Activated T-cell treated with anti-CD3 and anti-CD28 coated beads for 24 hours (primary cell): ENCODE results near the gene ZFR2.
"Not testable (repeated sequence)": the region's sequence is repeated elsewhere in the genome, so short reads cannot be mapped to it uniquely, and the experiment has no call there.

Experiments
- DNase-seq: peaks from one replicate; pipeline ENCODE4 v3.0.0-alpha.2; 2020; ENCODE audit warnings: low read depth

ZFR2 gene

DNA sequence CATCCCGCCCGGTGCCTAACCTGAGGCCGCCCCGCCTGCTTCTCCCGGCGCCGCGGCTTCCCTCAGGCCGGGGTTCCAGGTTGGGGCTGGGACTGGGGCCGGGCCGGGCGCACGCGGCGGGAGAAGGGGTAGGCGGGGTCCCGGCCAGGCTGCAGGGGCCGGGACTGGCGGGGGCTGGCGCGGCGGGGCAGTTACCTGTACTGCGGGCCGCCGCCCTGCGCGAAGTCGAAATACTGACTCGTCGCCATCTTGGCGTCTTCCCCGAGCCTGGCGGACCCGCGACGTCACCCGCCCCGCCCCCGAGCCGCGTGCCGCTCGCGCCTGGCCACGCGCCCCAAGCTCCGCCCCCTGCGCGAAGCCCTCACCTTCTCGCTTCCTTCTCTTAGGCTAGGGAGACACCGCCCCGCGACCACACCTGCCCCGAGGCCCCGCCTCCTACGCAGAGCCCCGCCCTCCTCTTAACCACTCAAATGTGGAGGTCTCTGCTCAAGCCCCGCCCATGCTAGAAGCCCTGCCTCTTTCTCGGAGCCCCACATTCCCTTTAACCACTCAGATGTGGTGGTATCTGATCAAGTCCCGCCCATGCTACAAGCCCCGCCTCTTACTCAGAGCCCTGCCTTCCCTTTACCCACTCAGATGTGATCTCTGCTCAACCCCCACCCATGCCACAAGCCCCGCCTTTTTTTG, at the start of gene ZFR2:
Gene ZFR2, minus strand, starts transcription at position 269 of the 687 bp plus-strand sequence. Its CDS starts 21 bp downstream, at position 248.
- peak; percentile 6 for DNase-seq

DNA sequence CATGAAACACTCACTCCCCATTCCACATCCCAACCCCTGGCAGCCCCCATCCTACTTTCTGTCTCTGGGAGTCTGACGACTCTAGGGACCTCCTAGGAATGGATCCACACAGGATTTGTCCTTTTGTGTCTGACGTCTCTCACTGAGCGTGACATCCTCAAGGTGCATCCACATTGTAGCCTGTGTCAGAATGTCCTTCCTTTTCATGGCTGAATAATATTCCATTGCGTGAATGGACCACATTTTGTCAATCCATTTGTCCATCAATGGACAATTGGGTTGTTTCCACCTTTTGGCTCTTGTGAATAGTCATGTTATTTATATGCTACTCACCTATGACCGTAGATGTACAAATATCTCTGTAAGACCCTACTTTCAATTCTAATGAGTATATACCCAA, 47.2 kb upstream of the ZFR2 start:
- no peak for DNase-seq

DNA sequence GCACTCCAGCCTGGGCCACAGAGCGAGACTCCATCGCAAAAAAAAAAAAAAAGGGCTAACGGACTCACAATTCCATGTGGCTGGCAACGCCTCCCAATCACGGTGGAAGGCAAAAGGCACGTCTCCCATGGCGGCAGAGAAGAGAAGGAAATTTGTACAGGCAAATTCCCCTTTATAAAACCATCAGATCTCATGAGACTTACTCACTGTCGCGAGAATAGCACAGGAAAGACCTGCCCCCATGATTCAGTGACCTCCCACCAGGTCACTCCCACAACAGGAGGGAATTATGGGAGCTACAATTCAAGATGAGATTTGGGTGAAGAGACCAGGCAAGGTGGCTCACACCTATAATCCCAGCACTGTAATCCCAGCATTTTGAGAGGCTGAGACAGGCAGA, 45.4 kb upstream of the ZFR2 start:
- no peak for DNase-seq

DNA sequence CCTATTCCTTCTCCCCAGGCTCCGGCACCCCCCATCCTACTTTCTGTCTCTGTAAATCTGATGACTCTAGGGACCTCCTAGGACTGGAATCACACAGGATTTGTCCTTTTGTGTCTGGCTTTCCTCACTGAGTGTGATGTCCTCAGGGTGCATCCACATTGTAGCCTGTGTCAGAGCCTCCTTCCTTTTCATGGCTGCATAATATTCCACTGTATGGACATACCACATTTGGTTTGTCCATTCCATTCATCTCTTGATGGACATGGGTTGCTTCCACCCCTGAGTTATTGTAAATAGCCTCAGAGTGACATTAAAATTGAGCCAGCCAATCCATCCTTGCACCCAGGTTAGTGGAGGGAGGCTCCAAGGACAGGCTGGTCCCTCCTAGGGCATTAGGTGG, 41.3 kb upstream of the ZFR2 start:
- DNase-seq = no peak

DNA sequence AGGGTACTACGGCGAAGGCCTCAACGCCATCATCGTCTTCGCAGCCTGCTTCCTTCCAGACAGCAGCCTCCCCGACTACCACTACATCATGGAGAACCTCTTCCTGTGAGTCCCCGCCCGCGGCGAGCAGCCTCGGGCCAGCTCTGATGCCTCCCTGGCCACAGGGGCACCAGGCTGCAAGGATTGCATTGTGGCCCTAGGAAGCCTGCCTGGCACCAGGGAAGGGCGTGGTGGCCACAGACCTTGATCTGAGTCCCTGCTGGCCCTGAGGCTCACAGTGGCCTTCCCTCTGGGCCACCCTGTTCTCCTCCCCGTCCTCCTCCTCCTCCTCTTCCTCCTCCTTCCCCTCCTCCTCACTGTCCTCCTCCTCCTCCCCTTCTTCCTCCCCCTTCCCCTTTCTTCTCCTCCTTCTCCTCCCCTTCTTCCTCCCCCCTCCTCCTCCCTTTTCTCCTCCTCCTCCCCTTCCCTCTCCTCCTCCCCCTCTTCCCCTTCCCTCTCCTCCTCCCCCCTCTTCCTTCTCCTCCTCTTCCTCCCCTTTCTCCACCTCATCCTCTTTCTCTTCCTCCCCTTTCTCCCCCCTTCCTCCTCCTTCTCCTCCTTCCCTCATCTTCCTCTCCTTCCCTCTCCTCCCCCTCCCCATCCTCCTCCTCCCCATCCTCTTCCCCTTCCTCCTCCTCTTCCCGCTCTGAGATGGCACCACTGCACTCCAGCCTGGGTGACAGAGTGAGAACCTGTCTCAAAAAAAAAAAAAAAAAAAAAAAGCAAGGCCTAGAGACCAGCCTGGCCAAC, 39.6 kb upstream of the ZFR2 start:
- no peak for DNase-seq

DNA sequence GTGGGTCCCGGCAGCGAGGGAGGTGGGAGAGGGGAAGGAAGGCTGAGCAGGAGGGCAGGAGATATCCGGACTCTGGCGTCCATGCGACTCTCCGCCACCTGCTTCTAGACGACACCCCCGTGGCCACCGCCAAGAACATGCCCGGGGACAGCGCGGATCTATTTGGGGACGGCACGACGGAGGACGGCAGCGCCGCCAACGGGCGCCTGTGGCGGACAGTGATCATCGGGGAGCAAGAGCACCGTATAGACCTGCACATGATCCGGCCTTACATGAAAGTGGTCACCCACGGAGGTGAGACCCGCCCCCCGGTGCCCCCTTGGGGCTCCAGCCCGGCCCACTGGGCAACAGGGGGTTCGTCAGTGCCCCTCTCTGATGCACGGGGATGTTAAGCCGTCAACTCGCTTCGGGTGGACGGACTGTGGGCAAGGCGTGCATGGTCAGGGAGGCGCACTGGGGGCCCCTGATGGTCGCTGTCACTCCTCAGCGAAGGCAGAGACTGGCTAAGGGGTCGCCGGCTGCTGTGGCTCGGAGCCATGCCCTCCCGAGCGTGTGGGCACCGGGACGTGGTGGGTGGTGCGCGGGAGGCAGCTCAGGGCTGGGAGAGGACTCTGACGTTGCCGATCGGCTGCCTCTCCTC, 38.9 kb upstream of the ZFR2 start:
- no peak for DNase-seq

DNA sequence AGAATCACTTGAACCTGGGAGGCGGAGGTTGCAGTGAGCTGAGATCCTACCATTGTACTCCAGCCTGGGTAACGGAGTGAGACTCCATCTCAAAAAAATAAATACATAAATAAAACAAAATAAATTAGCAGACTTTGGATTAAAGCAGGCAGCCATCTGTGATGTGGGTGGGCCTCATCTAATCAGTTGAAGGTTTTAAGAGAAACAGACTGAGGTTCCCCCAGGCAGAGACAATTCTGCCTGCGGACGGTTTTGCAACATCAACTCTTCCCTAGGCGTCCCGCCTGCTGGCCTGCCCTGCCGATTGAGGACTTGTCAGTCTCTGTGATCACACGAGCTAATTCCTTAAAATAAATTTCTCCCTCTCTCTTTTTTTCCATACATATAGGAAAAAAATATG, 35.4 kb upstream of the ZFR2 start:
- DNase-seq = no peak

DNA sequence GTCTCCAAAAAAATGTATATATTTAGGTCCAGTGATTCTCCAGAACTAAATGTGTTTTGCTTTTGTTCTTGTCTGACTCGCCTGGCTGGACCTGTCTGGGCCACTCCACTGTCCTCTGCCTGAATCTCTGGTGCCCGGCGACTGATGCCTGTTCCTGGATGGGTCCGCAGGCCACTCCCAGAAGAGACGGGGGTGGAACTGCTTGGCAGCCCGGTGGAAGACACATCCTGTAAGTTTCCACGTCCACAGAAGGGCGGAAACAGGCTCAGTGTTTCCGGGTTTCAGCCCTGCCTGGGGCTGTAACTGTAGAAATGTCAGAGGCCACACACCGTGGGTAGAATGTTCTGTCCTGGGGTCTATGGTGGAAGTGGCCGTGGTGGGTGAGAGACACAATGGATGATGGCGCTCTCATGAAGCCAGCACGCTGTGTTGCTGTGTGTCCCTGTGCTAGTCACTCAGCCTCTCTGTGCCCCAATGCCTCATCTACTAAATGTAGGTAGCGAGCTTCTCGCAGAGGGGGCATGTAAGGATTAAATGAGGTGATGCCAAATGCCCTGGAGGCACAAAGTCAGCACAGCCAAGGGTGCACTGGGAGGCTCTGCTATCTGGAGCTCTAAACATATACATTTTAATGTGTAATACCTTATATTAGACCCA, 33.6 kb upstream of the ZFR2 start:
- no peak for DNase-seq

DNA sequence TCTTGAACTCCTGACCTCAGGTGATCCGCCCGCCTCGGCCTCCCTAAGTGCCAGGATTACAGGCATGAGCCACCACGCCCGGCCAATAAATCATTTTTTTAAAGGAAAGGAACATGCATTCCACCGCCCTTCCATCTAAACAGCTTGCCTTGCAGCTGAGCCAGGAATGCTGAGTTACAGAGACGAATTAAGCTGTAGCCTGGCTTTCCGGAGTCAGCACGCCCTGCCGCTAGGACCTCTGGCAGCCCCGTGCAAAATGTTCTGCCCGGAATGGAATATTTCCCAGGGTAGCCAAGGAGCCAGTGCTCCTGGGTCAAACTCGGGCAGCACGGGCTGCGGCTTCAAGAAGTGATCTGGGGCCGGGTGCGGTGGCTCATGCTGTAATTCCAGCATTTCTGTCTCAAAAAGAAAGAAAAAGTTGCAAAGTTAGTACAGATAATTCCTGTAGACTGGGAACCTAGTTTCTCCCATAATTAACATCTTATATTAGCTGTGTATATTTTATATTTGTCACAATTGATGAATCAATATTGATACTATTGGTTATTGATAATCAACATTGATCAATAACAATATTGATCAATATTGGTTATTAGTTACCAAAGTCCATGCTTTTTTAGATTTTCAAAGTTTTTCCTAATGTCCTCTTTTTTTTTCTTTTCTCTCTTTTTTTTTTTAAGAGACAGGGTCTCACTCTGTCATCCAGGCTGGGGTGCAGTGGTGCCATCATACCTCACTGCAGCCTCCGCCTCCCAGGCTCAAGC, 30.9 kb upstream of the ZFR2 start:
- no peak for DNase-seq

DNA sequence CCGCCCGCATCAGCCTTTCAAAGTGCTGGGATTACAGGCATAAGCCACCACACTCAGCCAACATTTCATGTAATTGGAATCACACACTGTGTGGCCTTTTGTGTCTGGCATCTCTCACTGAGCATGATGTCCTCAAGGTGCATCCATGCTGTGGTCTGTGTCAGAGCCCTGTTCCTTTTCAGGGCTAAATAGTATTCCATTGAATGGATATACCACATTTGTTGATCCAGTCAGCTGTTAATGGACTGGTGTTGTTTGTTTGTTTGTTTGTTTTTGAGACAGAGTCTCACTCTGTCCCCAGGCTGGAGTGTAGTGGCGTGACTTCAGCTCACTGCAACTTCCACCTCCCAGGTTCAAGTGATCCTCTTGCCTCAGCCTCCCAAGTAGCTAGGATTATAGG, 29.6 kb upstream of the ZFR2 start:
- DNase-seq = no peak

DNA sequence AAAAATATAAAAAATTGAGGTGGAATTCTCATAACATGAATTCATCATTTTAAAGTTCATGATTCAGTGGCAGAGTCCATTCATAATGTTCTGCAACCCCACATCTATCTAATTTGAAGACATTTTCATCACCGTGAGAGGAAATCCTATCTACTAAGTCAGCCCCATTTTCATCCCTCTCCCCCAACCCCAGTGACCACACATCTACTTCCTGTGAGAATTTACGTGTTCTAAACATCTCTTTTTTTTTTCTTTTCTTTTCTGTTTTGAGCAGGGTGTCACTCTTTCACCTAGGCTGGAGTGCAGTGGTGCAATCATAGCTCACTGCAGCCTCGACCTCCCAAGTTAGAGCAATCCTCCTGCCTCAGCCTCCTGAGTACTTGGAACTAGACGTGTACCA, 29.1 kb upstream of the ZFR2 start:
- DNase-seq = no peak

DNA sequence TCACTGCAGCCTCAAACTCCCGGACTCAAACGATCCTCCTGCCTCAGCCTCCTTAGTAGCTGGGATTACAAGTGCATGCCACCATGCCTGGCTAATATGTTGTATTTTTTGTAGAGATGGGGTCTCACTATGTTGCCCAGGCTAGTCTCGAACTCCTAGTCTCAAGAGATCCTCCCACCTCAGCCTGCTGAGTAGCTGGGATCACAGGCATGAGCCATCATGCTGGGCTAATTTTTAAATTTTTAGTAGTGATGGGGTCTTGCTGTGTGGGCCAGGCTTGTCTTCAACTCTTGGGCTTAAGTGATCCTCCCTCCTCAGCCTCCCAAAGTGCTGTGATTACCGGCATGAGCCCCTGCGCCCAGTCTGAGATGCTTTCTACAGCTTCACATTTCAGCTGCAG, 26.9 kb upstream of the ZFR2 start:
- DNase-seq = no peak

DNA sequence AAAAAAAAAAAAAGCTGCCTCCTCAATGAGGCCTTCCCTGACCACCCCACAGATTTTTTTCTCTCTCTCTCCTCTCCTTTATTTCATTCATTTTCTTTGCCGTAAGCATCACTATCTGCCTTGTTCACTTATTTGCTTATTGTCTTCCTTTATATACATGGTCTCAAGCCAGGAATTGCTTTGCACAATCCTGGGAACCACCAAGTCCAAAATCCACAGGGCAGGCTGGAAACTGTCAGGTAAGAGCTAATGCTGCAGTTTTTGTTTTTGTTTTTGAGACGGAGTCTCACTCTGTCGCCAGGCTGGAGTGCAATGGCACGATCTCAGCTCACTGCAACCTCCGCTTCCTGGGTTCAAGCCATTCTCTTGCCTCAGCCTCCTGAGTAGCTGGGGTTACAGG, 26.1 kb upstream of the ZFR2 start:
- not testable (repeated sequence) for DNase-seq

DNA sequence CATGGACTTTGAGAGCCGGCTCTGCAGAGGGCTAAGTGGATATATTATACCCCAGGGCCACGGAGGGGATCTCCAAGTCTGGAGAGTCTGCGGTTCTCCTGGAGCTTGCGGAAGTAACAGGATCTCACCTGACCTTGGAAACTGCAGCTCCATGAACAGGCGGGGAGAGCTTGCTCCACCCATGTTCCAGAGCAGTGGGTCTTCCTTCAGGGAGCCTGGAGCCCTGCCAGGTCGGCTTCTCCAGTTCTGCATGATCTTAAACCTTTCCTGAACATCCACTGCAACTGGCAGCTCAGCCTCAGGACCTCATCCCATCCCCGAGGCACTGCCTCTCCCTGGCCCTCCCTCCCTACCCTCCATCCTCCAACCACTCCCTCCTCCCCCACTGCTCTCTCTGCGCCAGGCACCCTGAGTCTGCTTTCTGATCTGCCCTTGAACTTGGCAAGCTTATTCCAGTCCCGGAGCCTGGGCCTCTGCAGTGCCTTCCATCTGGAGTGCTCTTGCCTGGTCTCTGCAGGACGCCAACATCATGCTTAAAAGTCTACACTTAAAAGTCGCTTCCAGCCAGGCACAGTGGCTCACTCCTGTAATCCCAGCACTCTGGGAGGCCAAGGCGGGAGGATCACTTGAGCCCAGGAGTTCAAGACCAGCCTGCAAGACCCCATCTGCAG, 24.8 kb upstream of the ZFR2 start:
- DNase-seq = no peak

DNA sequence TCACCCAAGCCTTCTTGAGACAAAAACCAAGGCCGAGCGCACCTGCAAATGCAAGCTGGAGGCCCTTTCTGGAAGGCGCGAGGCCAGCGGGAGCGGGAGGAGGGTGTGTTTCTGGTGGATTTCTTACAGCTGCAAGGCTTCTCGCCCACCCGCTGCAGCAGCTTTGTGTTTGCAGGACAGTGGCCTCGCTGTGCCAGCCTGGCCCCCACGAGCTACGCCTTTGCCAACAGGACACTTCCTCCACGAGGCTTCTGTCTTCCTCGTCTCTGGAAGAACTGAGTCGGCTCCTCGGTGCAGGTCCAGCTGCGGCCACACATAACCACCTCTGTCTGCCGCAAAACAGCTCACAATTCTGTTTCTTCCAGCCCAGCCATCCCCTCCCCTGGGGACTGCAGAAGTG, 21.8 kb upstream of the ZFR2 start:
- no peak for DNase-seq

DNA sequence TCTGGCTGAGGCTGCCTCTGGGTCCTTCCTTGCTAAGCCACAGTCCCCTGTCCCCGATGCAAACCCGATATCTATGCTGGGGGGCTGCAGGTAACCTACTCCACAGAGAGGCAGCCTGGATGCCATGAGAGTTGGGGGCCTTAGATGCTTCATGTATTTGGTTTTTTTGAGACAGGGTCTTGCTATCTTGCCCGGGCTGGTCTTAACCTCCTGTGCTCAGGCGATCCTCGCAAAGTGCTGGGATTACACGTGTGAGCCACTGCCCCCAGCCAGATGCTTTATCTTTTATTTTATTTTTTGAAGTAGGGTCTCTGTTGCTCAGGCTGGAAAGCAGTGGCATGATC, 13.2 kb upstream of the ZFR2 start:
- DNase-seq = no peak

DNA sequence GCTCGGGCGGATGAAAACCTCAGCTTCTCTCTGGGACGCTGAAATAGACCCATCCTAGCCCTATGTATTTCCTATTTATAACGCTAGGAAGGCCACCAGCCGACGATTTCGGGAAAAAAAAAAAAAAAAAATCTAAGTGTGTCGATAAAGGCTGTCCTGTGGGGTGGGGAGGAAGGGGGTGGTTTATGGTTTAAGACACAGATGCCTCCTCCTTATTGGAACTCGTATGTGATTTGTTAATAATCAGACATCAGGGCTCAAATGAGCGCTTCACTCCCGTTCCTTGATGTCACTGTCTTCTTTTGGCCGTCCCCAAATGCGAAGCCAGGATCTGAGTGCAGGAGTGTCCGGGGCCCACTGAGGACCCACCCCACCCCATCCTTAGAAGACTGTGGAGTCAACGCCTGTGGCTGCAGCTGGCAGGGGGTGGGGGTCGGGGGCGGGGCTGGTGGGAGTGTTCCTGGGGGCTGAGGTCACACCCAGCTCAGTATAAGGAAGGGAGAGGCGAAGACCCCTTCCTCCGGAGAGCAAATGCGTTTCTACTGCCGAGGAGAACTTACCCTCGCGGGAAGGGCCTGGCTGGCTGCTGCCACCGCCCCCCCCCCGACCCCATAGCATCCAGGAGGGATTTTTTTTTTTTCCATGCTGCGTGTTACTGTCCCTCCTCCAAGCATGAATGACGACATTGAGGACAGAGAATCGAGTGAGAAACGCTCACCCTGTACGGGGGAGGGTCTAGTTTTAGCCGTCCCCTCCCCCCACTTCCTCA, 12.6 kb upstream of the ZFR2 start:
- no peak for DNase-seq

DNA sequence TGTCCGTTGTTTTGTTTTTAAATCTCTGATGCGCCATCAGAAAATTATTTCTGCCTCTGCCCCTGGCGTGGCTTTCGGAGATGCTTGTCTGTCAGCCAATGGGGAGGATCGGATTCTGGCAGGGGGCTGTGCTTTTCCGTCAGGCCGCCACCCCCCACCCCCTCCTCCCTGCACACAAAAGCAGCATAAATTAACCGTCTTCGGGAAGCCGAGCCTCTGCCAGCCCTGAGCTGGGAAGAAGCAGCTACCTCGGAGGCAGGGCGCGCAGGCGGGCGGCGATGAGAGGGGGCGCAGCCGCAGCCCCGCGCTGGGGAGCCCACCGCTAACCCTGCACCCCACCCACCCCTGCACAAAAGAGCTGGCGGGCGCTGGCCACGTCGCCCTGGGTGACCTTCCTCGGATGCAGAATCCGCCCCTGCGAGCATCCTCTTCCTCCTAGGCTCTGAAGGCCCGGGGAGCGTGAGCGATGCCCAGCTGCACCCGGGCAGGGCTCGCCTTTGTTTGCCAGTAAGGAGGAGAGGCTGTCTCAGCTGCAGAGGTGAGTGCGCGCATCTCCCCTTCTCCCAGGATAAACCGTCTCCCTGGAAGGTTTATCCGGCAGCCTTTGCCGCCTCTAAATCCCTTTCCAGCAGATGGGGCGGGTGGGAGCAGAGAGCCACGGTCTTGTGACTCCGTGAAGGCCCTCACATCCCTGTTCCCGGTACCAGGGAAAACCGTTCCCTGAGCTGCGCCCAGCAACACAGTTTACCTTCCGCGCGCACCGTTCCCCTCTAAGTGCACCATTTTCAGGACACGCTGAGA, 11.8 kb upstream of the ZFR2 start, which contains the start of gene ATCAY:
Gene ATCAY, plus strand, starts transcription at position 215 of the 801 bp plus-strand sequence. CDS start 5,083 bp downstream, outside the sequence.
- DNase-seq = no peak

DNA sequence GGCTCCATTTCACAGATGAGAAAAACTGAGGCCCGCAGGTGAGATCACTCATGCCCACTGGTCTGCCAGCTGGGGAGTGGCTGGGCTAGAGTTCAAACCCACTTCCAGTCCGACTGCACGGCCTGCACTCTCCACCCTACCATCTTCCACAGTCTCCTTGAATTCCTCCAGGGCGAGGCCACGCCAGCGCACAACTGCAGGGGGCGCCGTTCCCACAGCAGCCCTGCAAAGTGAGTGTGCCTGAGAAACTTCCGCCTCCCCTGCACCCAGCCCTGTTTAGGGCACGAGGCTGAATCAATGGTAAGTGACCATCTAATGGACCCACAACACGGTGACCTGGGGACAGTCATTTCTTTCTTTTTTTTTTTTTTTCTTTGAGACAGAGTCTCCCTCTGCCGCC, 10.8 kb upstream of the ZFR2 start:
- DNase-seq = no peak

DNA sequence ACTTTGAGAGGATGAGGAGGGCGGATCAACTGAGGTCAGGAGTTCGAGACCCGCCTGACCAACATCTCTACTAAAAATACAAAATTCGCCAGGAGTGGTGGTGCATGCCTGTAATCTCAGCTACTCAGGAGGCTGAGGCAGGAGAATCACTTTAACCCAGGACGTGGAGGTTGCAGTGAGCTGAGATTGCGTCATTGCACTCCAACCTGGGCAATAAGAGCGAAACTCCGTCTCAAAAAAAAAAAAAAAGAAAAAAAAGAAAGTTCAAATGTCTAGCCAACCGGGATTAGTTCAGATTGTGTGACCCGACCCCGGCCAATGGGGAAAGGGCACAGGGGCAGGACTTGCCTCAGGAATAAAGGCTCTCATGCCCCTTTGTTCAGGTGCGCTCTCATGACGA, 5.9 kb upstream of the ZFR2 start:
- not testable (repeated sequence) for DNase-seq
